Retinal pigment epithelial cell (primary cell): Measurements from ENCODE around the gene RFX2.

Experiments used
- DNase-seq: peaks from one replicate; pipeline ENCODE4 v3.0.0-alpha.2; 2010; ENCODE audit warnings: low read depth
- H3K4me3 ChIP-seq: 2 replicates; pipeline ENCODE4 v1.5.1; 2011; ENCODE audit warnings: mild to moderate bottlenecking, low read length, control low read depth, moderate library complexity
- CTCF ChIP-seq: conservative IDR thresholded peaks from 2 replicates; pipeline ENCODE4 v1.5.1; 2011; ENCODE audit warnings: low read depth, low read length, control low read depth, inconsistent platforms

The RFX2 gene

GRCh38 chr19:5974721-5975387, 135.4 kb downstream of the RFX2 start:
- no peak for DNase-seq

GRCh38 chr19:5973867-5974635, 136.2 kb downstream of the RFX2 start:
- no peak overlapping the region for H3K4me3 ChIP-seq
- DNase-seq: no peak
- TF ChIP-seq CTCF: no peak

More at GRCh38 chr19:5974721-5975387, 135.4 kb downstream of the RFX2 start:
- no peak overlapping the region for H3K4me3 ChIP-seq
- TF ChIP-seq CTCF: no peak

GRCh38 chr19:5973376-5973775, 136.9 kb downstream of the RFX2 start:
- no peak for TF ChIP-seq CTCF
- H3K4me3 ChIP-seq: no peak overlapping the region
- DNase-seq: no peak

- no peak overlapping the region for H3K4me3 ChIP-seq
- no peak for DNase-seq
- TF ChIP-seq CTCF: no peak
Observed at GRCh38 chr19:5972355-5972731, 138.0 kb downstream of the RFX2 start.

GRCh38 chr19:5971714-5972354, 138.5 kb downstream of the RFX2 start:
- no peak for DNase-seq
- no peak overlapping the region for H3K4me3 ChIP-seq
- no peak for TF ChIP-seq CTCF

GRCh38 chr19:5969476-5969875, 140.8 kb downstream of the RFX2 start:
- DNase-seq: no peak
- TF ChIP-seq CTCF: no peak
- no peak overlapping the region for H3K4me3 ChIP-seq
